Measurements from ENCODE around the gene OR56A3.
"Not testable (repeated sequence)": the region's sequence is repeated elsewhere in the genome, so short reads cannot be mapped to it uniquely, and the experiment has no call there.

Gene OR56A3

DNA sequence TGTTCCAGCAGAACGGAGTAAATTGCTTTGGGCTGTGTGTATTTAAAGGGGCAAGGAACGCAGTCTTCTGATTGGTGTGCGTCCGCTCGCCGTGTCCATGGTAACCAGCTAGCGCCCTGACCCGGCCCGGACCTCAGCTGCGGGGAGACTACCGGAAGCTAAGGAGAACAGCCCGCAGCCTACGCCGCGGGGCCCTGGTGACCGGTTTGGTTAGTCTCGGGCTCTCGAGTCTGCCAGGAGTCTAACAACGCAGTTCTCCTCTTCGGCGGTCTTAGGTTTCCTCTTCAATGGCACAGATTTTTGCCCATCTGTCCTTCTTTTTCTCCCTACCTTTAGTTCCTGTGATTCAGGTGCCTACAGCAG is 3.5 kb upstream of the OR56A3 start:
- no peaks in the 10 kb centered on the region for H3K9me3 Mint-ChIP-seq
- no peaks in the 10 kb centered on the region for H3K36me3 Mint-ChIP-seq
- H3K27ac Mint-ChIP-seq, result no peak overlapping the region
- H3K4me3 Mint-ChIP-seq, result no peak overlapping the region
- no peak for ATAC-seq
- no peak for DNase-seq (ENCODE audit: low spot score in 2 of 2)
- no peaks in the 10 kb centered on the region for H3K4me1 Mint-ChIP-seq

DNA sequence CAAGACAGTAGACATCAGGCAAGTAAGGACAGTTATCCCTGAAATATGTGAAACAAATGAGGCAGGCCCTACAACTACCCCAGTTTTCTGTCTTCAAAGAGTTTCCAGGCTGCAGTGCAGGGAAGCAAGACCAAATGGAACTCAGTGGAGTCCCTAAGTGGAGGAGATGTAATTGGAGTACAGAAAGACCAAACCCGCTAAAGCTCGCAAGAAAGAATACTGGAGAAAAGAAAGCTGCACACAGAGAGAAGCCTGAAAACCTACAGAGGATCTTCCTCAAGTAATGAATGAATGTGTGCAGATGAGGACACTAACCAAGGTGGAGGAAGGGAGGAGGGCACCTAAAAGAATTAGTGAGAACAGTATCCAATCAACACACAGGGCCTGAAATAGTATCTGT is 1.3 kb upstream of the OR56A3 start:
- Mint-ChIP-seq H3K4me1 (no peaks in the 10 kb centered on the region), H3K9me3 (no peaks in the 10 kb centered on the region), H3K36me3 (no peaks in the 10 kb centered on the region), H3K27ac (no peak overlapping the region), H3K4me3 (no peak overlapping the region)
- ATAC-seq (no peak), DNase-seq (ENCODE audit: low spot score in 2 of 2) (no peak)

DNA sequence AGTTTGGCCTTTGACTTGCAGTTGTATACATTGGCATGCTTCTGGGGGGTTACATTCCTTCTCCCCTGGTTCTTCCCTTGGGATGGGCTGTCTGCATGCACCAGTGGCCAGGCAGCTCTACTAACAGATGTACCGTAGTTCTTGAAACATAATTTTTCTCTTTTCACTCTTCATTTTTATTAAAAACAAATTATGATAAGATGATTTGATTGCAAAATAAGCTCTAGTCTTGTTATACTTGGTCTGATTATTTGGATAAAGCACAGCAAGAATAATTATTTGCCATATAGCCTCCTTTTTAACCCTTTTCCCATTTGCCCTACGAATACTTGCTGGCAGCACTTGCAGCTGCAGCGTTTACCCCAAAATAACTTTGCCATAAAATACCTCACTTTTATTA is 13.5 kb downstream of the OR56A3 start:
- Mint-ChIP-seq H3K4me3 (no peak overlapping the region), H3K27ac (no peak overlapping the region)

DNA sequence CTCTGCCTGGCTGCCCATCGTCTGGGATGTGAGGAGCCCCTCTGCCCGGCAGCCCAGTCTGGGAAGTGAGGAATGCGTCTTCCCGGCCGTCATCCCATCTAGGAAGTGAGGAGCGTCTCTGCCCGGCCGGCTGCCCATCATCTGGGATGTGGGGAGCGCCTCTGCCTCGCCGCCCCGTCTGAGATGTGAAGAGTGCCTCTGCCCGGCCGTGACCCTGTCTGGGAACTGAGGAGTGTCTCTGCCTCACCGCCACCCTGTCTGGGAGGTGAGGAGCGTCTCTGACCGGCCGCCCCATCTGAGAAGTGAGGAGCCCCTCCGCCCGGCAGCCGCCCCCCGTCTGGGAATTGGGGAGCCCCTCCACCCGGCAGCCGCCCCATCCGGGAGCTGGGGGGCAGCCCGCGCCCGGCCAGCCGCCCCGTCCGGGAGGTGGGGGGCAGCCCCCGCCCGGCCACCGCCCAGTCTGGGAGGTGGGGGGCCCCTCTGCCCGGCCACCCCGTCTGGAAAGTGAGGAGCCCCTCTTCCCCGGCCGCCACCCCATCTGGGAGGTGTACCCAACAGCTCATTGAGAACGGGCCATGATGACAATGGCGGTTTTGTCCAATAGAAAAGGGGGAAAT is 18.8 kb downstream of the OR56A3 start:
- not testable (repeated sequence) for H3K4me1 Mint-ChIP-seq; H3K27ac Mint-ChIP-seq; DNase-seq (ENCODE audit: low spot score in 2 of 2); H3K36me3 Mint-ChIP-seq; ATAC-seq; H3K4me3 Mint-ChIP-seq
- peaks cover 13% of the 10 kb centered on the region for H3K9me3 Mint-ChIP-seq

More for the DNA sequence above, 13.5 kb downstream of the OR56A3 start:
- H3K9me3 Mint-ChIP-seq, result no peaks in the 10 kb centered on the region
- DNase-seq (ENCODE audit: low spot score in 2 of 2) (no peak), ATAC-seq (no peak)
- no peaks in the 10 kb centered on the region for H3K4me1 Mint-ChIP-seq
- no peaks in the 10 kb centered on the region for H3K36me3 Mint-ChIP-seq

DNA sequence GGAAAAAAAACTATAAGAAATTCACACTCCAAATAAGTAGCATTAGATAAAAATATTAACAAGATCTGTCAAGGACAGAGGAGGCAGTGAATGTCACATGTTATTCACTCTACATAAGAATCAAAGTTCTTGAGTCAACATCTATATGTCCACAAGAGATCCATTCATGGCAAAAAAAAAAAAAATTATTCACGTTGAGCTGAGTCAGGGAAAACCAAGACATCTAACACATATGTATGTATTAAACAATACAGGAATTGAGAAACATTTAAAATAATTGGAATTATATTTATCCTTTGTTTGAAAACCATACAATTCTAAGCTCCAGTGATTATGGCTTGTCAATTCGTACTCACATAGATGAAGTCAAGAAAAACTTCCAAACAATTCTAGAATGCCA is 24.9 kb downstream of the OR56A3 start:
- DNase-seq (ENCODE audit: low spot score in 2 of 2) (no peak), ATAC-seq (no peak)
- Mint-ChIP-seq H3K9me3 (peaks cover 13% of the 10 kb centered on the region), H3K4me1 (no peaks in the 10 kb centered on the region), H3K36me3 (no peaks in the 10 kb centered on the region), H3K4me3 (no peak overlapping the region), H3K27ac (no peak overlapping the region)

DNA sequence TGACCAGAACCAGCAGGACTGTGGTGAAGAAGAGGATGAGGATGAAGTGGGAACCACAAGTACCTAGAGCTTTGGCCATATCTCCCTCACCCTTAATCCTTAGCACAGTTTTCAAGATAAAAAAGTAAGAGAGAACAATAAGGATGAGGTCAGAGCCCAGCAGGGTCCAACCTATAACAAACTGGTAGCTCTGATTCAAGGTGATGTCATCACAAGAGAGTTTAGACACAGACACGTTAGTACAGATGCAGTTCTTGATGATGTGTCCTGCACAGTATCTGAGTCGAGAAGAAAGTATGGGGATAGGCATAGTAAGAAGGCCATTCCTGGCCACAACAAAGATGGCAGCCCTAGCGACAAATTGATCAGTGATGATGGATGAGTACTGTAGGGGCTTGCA is 25.7 kb downstream of the OR56A3 start:
- Mint-ChIP-seq H3K36me3 (no peaks in the 10 kb centered on the region), H3K4me3 (no peak overlapping the region)
- peak; percentile 52 for ATAC-seq

DNA sequence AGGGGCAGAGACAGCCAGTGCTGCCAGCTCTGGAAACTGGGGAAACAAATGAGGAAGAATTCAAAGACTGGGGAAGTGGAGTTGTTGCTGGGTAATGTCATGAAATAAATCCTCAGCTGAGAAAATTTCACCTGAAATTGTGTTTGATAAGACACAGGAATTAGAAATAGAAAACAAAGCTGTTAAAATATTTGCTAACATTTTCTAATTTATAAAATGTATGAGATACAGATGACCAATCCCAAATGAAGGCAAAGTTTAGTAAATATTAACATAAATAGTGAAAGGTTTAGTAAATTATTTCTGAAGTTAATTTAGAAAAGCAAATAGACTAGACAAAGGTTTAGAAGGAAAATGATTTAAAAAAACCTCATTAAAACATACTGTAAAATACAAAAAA is 26.3 kb downstream of the OR56A3 start, which contains the start of gene OR56A5:
Gene OR56A5, minus strand, starts transcription at position 101 of the 400 bp plus-strand sequence. Its CDS starts 0 bp downstream, at position 101.
- ATAC-seq (no peak), DNase-seq (ENCODE audit: low spot score in 2 of 2) (no peak)
- Mint-ChIP-seq H3K27ac (no peak within 1 kb of the TSS), H3K4me1 (no peaks in the 10 kb centered on the region), H3K4me3 (no peak within 1 kb of the TSS), H3K9me3 (peaks cover 7% of the 10 kb centered on the region), H3K36me3 (no peaks in the 10 kb centered on the region)

More for the DNA sequence above, 25.7 kb downstream of the OR56A3 start:
- Mint-ChIP-seq H3K9me3 (peaks cover 13% of the 10 kb centered on the region), H3K27ac (no peak overlapping the region), H3K4me1 (no peaks in the 10 kb centered on the region)
- DNase-seq (ENCODE audit: low spot score in 2 of 2), result no peak

DNA sequence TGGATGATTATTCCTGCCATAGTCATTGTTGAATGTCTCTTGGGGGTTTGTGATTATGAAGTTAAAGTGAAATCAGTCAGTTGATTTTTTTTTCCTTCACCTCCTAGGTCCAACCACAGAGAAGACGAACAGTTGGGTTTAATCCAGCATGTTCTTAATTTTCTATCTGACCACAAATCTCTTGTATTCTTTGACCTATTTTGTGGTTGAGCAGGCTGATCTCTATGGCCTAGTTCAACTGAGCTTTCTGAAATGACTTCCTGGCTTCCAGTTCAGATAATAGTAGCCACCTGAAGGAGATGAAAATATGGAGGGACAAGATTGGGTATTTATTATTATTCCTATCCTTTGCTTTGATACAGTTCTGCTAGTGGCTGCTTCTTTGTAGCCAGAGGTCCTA is 31.5 kb downstream of the OR56A3 start:
- H3K4me3 Mint-ChIP-seq, result no peak overlapping the region
- H3K9me3 Mint-ChIP-seq, result peaks cover 2% of the 10 kb centered on the region
- DNase-seq (ENCODE audit: low spot score in 2 of 2), result no peak
- no peak overlapping the region for H3K27ac Mint-ChIP-seq
- H3K4me1 Mint-ChIP-seq, result no peaks in the 10 kb centered on the region
- H3K36me3 Mint-ChIP-seq, result no peaks in the 10 kb centered on the region
- no peak for ATAC-seq

DNA sequence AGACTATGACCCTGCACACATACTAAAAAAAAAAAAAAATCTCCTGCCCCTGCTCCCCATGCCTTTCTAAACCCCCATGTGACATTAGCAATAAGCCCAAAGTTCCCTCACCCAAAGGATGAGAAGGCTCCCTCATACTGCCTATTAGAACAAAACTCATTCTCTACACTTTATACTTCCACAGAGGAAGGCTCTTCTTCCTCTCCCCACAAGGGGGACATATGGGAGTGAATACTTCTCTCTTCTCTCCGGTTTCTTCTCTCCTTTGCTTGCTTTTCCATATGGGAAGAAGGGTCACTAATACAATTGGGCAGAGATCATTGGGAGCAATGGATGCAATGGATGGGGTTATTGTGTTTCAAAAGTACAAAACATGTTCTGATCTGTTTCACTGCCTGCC is 41.4 kb downstream of the OR56A3 start:
- peaks cover 7% of the 10 kb centered on the region for H3K9me3 Mint-ChIP-seq

DNA sequence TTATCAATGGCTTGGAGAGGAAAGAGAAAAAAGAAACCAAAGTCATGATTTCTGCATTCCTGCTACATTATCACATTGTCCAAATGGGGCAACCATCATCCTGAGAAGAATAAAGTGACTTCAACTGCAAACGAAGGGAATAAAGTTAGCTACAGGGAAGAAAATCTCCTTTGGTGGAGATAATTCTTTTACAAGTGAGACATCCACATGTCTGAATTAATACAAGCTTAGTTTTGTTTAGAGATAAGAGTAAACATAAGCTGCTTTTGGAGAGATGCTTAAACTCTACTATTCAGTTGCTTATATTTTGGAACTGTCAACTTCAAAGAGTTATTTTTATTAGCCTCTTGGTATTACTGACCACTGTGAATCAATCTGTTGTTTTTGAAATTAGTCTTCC is 44.8 kb downstream of the OR56A3 start, which contains the start of gene OR52L1:
Gene OR52L1, minus strand, starts transcription at position 101 of the 400 bp plus-strand sequence. Its CDS starts 55 bp downstream, at position 46.
- Mint-ChIP-seq H3K36me3 (no peaks in the 10 kb centered on the region), H3K9me3 (no peaks in the 10 kb centered on the region), H3K27ac (no peak within 1 kb of the TSS), H3K4me1 (no peaks in the 10 kb centered on the region), H3K4me3 (no peak within 1 kb of the TSS)
- ATAC-seq, result no peak
- DNase-seq (ENCODE audit: low spot score in 2 of 2), result no peak

More for the DNA sequence above, 41.4 kb downstream of the OR56A3 start:
- Mint-ChIP-seq H3K36me3 (no peaks in the 10 kb centered on the region), H3K4me3 (no peak overlapping the region), H3K27ac (no peak overlapping the region), H3K4me1 (no peaks in the 10 kb centered on the region)
- ATAC-seq (no peak), DNase-seq (ENCODE audit: low spot score in 2 of 2) (no peak)

DNA sequence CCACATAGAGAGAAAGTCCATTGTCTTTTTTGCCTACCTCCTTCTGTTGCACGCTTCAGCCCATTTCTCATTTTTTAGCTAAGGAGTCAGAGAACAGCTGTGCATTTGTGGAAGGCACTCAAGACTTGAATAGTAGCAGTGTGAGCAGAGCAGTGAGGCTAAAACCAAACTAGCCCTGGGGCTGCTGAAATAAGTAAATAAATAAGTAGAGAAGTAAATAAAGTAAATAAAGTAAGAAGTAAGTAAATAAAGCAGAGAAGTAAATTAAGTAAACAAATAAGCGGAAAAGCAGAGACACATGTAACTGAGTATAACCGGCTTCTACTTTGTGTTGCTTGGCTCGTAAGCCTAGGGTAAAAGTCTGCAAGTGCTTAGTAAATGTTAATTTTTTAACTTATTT is 47.2 kb downstream of the OR56A3 start:
- Mint-ChIP-seq H3K27ac (no peak overlapping the region), H3K9me3 (no peaks in the 10 kb centered on the region), H3K36me3 (no peaks in the 10 kb centered on the region), H3K4me3 (no peak overlapping the region), H3K4me1 (no peaks in the 10 kb centered on the region)
- ATAC-seq (no peak), DNase-seq (ENCODE audit: low spot score in 2 of 2) (no peak)

DNA sequence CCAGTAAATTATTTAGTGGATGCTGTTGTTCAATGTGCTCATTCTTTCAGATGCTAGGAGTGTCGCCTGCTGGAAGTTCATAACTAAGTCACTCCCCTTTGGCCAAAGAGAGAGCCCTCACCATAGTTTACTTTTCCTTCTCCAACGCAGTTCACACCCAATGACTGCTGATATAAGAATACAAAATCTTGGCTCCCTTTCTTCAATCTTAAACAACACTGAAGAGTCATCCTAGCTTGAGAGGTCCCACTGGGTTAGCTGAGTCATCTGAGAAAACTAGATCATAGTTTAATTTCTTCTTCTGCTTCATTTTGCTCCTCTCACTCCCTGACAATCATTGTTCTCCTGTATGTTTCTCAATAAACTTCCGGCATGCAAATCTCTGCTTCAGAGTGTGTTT is 50.1 kb downstream of the OR56A3 start:
- ATAC-seq (no peak), DNase-seq (ENCODE audit: low spot score in 2 of 2) (no peak)
- no peaks in the 10 kb centered on the region for H3K36me3 Mint-ChIP-seq
- no peaks in the 10 kb centered on the region for H3K4me1 Mint-ChIP-seq
- no peak overlapping the region for H3K27ac Mint-ChIP-seq
- no peak overlapping the region for H3K4me3 Mint-ChIP-seq
- H3K9me3 Mint-ChIP-seq, result no peaks in the 10 kb centered on the region

DNA sequence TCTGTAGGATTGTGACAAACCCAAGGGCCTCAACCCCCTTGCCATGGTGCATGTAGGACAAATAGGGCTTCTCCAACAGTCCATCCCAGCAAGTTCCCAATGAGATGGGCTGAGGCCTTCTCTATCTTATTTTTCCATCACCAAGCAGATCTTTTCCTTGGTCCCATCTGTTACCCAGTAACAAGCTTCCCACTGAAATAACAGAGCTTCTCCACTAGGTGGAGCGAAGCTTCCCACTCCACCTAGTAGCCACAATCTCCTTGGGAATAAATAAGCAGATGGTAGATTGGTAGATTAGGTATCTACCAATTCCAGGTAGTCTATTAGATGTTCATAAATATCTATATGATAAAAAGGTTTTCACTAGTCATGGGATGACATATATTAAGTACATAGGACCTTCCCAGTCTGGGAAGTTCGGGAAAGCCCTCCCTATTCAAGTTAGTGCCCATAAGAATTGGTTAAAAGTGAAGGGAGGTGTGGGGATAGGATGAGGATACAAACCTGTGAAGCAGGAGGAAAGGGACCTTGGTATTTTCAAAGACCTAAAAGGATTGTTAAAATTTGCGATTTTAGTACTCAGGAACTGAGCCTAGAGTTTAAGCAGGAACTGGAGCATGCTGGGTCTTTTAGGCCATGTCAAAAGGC is 50.7 kb downstream of the OR56A3 start:
- no peaks in the 10 kb centered on the region for H3K4me1 Mint-ChIP-seq
- H3K27ac Mint-ChIP-seq, result no peak overlapping the region
- DNase-seq (ENCODE audit: low spot score in 2 of 2), result no peak
- no peaks in the 10 kb centered on the region for H3K9me3 Mint-ChIP-seq
- no peaks in the 10 kb centered on the region for H3K36me3 Mint-ChIP-seq
- no peak overlapping the region for H3K4me3 Mint-ChIP-seq
- ATAC-seq, result no peak

DNA sequence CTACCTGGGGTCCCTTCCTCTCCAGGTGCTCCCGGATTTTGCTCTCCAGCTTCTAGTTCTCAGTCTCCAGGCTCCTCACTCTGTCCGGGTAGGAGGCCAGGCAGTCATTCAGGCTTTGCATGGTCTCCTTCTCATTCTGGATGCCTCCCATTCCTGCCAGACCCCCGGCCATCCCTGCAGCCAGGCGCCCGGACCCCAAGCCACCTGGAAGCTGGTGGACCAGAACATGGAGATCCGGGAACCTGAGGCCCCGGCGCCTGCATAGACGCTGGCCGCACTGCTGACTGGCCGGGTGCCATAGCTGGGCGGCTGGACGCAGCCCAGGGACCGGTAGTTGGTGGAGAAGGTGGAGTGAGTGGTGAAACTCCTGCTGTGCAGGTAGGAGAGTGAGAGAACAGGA is 52.7 kb downstream of the OR56A3 start:
- Mint-ChIP-seq H3K4me3 (no peak overlapping the region), H3K4me1 (no peaks in the 10 kb centered on the region), H3K27ac (no peak overlapping the region), H3K9me3 (no peaks in the 10 kb centered on the region), H3K36me3 (no peaks in the 10 kb centered on the region)
- ATAC-seq (no peak), DNase-seq (ENCODE audit: low spot score in 2 of 2) (no peak)

Data from stimulated activated effector memory CD8-positive, alpha-beta T cell treated with anti-CD3 and anti-CD28 coated beads, Interleukin-12 subunit alpha, Interleukin-12 subunit beta, amount 100 ng/mL, for 72 hours (primary cell).